Stimulated activated CD8-positive, alpha-beta memory T cell treated with anti-CD3 and anti-CD28 coated beads, Interleukin-15, amount 100 ng/mL, for 48 hours (primary cell): Measurements from ENCODE around the gene SLC25A15.

Experiments
- DNase-seq, 2 donors: peaks; one replicate each; pipeline ENCODE4 v3.0.0-alpha.2; 2020; ENCODE audit warnings: low read depth in 2 of 2

SLC25A15 gene

GRCh38 chr13:40789275-40790153 lies at the start of gene SLC25A15:
Gene SLC25A15, plus strand, starts transcription at chr13:40789611. Its CDS starts 3,616 bp downstream, at chr13:40793227.
- DNase-seq: peak; percentile 72 to 77

DNA sequence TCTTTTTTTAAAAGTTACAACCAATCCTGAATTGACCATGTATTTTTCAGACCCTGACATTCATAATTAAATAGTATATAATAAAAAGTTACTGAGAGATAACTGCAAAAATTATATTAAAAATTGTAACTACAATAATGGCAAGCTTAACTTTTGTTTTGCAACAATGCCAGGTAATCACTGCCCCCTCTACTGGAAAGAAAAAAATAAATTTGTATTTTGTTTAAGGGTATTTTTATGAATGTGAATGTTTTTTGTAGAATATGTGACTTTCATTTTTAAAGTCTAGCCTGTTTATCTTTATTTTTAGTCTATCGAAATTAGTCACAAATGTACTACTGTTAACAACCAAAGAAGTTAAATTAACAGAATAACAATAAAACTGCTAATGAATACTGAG lies 40.1 kb upstream of the SLC25A15 start:
- no peak for DNase-seq

GRCh38 chr13:40755082-40755700 lies 34.2 kb upstream of the SLC25A15 start:
- DNase-seq: no peak

GRCh38 chr13:40756042-40756441 lies 33.4 kb upstream of the SLC25A15 start:
- no peak for DNase-seq

DNA sequence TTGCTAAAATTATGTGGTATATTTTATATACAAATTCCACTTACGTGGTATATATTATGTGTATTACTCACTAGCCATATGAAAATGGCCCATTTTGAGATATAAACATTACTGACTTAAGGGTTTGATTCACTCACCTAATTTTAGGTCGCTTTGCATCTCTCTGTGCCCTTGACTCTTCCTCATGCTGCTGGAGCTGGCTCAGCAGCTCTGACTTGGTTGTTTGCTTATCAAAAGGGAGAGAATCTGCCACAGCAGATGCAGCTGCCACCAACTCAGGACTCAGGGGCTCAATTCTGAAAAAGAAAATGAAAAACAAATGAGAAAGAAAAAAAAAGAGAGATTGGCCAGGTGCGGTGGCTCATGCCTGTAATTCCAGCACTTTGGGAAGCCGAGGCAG lies 30.6 kb upstream of the SLC25A15 start:
- DNase-seq: no peak

DNA sequence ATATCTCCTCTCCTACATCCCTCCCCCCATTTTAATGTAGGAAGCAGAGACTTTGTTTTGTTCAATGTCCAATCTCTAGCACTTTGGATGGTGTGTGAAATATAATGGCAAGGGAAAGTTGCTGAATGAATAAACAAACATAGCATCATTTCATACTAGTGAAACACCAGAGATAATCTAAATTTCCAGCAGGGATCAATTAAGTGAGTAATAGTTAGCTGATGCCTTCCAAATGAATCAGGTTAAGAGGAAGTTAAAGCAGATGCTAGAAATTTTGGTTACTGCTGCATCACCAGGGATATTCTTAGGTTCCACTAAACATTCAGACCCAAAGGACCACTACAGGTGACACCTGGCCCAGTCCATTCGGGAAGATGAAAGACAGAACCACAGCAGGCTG lies 26.6 kb upstream of the SLC25A15 start:
- DNase-seq: no peak

DNA sequence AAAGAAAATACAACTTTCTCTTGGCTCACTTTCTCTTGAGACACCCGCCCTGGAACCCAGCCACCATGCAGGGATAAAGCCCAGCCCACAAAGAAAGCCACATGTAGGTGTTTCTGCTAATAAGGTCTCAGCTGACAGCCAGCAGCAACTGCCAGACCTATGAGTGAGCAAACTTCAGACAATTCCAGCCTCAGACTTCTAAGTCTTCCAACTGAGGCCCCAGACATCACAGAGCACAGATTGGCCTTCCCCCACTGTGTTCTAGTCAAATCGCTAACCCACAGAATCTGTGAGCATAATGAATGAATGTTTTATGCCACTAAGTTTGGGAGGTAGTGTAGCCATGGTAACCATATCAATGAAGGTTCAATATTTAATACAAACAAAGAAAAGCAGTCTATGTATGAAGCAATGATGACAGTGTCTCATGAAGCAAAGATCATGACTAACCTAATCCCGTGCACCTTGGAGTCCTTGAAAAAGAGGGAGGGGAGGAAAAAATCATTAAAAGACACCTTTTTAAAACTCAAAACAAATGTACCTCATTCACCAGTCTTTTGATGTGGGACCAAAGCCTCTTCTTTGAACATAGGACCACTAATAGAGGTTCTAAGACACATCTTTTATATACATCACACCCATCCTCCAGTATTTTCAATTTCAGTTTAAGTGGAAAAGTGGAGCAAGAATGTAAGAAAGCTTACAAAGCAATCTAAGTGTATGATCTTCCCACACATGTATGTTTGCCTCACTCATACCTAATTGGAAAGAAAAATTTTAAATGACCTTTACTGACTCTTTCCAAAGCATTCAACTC lies 24.6 kb upstream of the SLC25A15 start:
- DNase-seq: peak in 1 of 2 donors; percentile 45

GRCh38 chr13:40765602-40766001 lies 23.8 kb upstream of the SLC25A15 start:
- no peak for DNase-seq

DNA sequence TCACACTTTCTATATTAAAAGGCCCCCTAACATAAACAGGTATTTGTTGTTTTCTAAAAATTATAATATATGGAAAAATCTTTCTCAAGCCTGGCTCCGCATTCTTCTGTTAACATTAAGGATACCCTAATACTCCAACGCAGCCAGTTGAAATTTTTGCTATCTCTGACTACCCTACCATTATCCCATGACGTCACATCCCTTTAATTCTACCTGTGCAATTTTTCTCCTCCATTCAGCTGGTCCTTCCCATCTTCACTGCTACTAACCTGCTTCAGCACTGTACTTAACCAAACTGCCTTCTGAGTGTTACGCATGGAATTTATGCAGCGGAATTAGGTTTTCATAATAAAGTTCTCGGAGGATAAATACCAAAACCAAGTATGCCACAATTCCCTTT lies 19.4 kb upstream of the SLC25A15 start:
- no peak for DNase-seq

DNA sequence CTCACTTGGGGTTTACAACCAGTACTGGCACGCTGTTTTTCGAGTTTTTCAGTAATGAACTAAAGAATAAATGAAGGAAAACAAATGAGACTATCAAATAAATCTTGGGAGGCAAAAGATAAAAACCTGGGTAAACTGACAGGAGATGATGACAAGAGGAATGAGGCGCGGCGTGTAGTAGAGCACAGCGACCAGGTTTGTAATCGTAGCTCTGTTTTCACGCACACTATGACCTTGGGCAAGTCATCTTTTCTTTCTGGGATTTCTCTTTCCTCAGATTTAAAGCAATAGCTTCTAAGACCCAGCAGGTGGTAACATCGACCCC lies 18.8 kb upstream of the SLC25A15 start:
- DNase-seq: no peak

DNA sequence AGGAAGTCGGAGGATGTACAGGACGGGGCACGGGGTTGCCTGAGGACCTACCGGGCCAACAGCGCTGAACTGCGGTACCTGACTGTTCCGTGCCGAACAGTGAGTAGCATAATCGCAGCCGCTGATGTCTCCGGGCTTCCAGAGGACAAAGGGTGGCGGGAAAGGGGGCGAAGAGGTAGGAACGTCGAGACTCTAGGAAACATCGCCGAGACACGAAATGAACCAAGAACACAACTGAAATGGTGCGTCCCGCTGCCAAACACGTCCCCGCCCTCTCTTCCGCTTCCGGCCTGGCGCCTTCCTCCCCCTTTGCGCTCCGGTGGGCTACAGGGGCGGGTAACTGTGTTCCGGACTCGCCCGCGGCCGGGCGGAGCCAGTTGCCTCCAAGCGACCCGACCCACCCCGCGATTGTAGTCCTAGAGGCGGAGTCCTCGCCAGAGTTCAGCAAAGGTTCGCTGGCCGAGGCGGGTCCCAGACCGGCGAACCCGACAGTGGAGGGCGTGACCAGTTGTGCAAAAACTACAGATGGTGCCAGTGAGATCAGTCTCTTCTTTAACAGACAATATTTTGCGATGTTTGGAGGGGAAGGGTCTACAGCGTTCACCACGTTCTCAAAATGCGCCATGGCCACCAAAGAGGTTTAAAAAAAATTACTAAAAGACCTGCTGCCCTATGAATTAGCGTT lies 18.3 kb upstream of the SLC25A15 start, which contains the start of gene MRPS31:
TSS of gene MRPS31 (minus strand) at position 257 of the 685 bp plus-strand sequence. CDS start at position 203, 54 bp downstream.
- DNase-seq: peak; percentile 92

- no peak for DNase-seq
Observed at GRCh38 chr13:40772765-40773473, 16.5 kb upstream of the SLC25A15 start.

DNA sequence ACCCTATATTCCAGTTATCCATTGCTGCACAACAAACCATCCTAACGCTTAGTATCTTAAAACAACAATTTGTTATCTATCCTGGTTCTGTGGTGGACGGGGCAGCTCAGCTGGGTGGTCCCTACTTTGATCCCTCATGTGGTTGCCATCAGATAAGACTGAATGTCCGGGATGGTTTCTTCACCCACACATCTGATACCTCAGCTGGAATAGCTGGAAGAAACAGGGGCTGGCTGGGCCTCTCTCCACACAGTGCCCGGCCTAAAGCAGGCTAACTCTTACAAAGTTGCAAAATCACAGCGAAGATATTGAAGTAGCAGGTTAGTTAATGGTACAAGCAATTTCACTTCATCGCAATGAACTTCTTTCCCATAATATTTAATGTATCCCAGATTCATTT lies 14.7 kb upstream of the SLC25A15 start:
- no peak for DNase-seq

DNA sequence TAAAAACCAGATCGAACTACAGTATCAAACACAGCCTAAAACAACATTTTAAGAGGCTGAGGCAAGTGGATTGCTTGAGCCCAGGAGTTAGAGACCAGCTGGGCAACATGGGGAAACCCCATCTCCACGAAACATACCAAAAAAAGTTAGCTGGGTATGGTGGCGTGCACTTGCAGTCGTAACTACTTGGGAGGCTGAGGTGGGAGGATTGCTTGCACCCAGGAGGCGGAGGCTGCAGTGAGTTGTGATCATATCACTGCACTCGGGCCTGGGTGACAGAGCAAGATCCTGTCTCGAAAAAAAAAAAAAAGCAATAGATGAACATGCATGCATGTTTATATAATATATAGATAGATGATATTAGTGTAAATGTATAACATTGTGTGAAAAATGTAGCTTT lies 13.2 kb upstream of the SLC25A15 start:
- no peak for DNase-seq

DNA sequence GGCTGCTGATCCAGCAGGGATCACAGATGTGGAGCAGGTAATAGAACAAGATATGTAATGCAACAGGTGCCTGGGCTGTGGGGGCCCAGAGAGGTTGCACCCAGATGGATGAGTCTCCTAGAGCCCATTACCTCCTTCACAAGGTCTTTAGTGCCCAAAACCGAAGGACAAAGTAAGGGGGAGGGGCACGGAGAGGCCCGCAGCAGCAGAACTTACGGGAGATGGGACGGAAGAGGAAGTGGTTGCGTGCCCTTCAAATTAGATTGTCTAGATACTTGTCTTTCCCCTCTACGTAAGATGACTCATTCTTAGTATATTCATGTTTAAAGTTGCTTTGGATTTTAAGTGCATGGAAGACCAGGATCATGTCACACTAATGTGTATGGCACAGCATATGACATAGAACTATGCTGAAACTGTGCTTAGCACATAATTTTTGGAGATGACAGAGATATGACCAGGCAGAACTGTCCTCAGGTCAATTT lies 12.7 kb upstream of the SLC25A15 start:
- peak; percentile 52 to 60 for DNase-seq

- no peak for DNase-seq
Observed at GRCh38 chr13:40777166-40777808, 12.1 kb upstream of the SLC25A15 start.

DNA sequence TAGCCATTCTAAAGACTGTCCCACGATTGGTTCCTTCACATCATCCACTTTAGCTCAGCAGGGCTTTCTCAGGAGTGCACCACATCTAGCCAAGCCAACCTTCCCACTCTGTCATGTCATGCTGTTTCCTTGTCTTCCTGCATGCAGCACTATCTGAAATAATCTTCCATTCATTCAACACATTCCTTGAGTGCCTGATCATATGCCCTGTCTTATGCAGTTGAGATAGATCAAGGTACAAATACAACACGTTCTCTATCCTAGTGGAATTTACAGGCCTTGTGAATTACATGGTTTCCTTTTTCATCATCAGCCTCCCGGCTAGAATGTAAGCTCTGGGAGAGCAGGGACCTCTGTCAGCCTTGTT lies 11.6 kb upstream of the SLC25A15 start:
- no peak for DNase-seq

DNA sequence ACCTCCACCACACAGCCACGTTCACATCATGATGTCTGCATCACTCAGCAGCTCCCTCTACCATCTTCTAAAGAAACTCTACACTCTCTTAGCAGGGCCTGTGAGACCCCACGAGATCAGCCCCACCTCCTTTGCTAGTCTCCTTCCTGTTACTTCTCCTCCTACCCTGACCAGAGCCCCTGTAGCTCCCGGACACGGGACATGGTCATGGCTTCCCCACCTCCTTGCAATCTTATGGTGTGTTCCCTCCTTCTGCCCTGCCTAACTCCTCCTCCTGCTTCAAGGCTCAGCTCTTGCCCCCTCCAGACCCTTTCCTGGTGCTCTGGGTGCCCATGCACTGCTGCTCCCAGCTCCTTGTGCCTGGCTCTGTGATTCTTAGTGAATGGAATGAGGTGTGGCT lies 10.4 kb upstream of the SLC25A15 start:
- DNase-seq: no peak

DNA sequence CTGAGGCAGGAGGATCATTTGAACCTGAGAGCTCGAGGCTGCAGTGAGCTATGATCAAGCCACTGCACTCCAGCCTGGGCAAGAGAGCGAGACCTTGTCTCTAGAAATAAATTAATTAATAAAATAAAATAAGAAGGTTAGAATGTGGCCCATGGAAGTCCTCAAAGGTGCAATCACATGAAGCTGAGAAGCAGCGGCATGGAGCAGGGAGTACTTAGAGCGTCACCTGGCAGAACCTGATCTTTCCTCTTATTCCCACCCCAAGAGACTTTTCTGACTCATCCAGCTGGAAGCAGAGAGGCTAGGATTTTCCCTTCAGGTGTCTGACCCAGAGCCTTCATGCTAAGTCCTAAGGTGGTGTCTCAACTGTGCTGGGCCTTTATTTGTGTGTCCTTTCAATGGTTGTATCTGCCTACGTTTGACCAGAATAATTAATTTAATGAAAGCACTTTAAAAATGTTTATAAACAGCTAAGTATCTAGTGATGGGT lies 9.6 kb upstream of the SLC25A15 start:
- DNase-seq: no peak

GRCh38 chr13:40780822-40781401 lies 8.5 kb upstream of the SLC25A15 start:
- no peak for DNase-seq
